Calu3 (cell line): ENCODE measurements around the gene ADRB2. TPM values are rescaled to one million over a fixed set of nuclear protein-coding genes. Genes with fewer than 3 reads are reported as not detected.

Experiments used
- BruUV-seq: library from RNA; stranded (reverse); fragments of 400-500 nt; replicated peaks from 2 replicates; lab custom pipeline; 2021; lab: Mats Ljungman, UMichigan
- CTCF ChIA-PET: fragments of 300-600 bp; sonication (Branson Sonifier 250); formaldehyde crosslinking; loops from one replicate; lab custom pipeline; 2022; ENCODE audit warnings: antibody characterized with exemption; lab: Charles Lee
- DNase-seq: peaks from one replicate; pipeline ENCODE4 v3.0.0; 2022
- H3K27ac Mint-ChIP-seq: one replicate; pipeline ENCODE4 v1.8.0; 2022; ENCODE audit warnings: mixed read lengths; ENCODE audit not compliant: unreplicated experiment
- H3K27me3 Mint-ChIP-seq: one replicate; pipeline ENCODE4 v1.8.0; 2022; ENCODE audit warnings: mixed read lengths; ENCODE audit not compliant: unreplicated experiment
- H3K36me3 Mint-ChIP-seq: one replicate; pipeline ENCODE4 v1.8.0; 2022; ENCODE audit warnings: mild to moderate bottlenecking, moderate library complexity, mixed read lengths; ENCODE audit not compliant: insufficient read depth, unreplicated experiment
- H3K4me1 Mint-ChIP-seq: one replicate; pipeline ENCODE4 v1.8.0; 2022; ENCODE audit warnings: mild to moderate bottlenecking, low read depth, mixed read lengths; ENCODE audit not compliant: unreplicated experiment
- H3K4me3 Mint-ChIP-seq: one replicate; pipeline ENCODE4 v1.8.0; 2022; ENCODE audit warnings: mild to moderate bottlenecking, low read depth, moderate library complexity, mixed read lengths; ENCODE audit not compliant: unreplicated experiment
- H3K9me3 Mint-ChIP-seq: one replicate; pipeline ENCODE4 v1.8.0; 2022; ENCODE audit warnings: low read depth, mixed read lengths; ENCODE audit not compliant: unreplicated experiment
- CTCF ChIP-seq: fragments of 200-600 bp; IDR thresholded peaks from one replicate; pipeline ENCODE4 v1.8.0; 2022; ENCODE audit warnings: antibody characterized with exemption; ENCODE audit not compliant: unreplicated experiment
- intact Hi-C: fragments of 100-400 bp; cut with micrococcal nuclease; formaldehyde crosslinking; loops from one replicate; pipeline ENCODE4 v1.10.0; 2022; ENCODE audit not compliant: unreplicated experiment
- total RNA-seq: library from RNA; stranded (reverse); gene quantifications from 2 replicates; pipeline ENCODE4 v1.2.3, GENCODE V29; 2022

The ADRB2 gene
- total RNA-seq, 1 experiment from 2014 or later = 16.9 TPM

DNA sequence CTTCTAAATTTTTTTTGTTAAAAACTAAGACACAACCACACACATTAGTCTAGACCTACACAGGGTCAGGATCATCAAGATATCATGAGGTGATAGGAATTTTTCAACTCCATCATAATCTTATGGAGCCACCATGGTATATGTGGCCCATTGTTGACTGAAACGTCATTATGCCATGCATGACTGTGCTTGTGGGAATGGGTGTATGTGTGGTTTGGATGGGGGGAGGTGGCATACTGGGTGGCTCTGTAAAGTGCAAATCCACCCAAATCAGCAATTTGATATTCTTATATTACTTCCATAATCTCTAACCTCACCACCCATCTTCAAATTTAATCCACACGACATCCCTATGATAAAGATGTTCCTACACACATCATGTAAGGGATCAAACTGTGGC, 21.0 kb downstream of the ADRB2 start:
- intact Hi-C loops = no loop called here
- Mint-ChIP-seq H3K4me3 (no peak overlapping the region), H3K9me3 (peaks cover 4% of the 10 kb centered on the region), H3K27me3 (no peaks in the 10 kb centered on the region), H3K4me1 (peaks cover 35% of the 10 kb centered on the region), H3K27ac (no peak overlapping the region), H3K36me3 (peaks cover 4% of the 10 kb centered on the region)
- TF ChIP-seq CTCF = no peak
- BruUV-seq = no TSS peak
- DNase-seq = no peak
- CTCF ChIA-PET = interaction anchor here (0.7 kb wide), 1 partner anchor 50 kb away, joined by 3 read pairs; no protein-coding TSS in a partner anchor

DNA sequence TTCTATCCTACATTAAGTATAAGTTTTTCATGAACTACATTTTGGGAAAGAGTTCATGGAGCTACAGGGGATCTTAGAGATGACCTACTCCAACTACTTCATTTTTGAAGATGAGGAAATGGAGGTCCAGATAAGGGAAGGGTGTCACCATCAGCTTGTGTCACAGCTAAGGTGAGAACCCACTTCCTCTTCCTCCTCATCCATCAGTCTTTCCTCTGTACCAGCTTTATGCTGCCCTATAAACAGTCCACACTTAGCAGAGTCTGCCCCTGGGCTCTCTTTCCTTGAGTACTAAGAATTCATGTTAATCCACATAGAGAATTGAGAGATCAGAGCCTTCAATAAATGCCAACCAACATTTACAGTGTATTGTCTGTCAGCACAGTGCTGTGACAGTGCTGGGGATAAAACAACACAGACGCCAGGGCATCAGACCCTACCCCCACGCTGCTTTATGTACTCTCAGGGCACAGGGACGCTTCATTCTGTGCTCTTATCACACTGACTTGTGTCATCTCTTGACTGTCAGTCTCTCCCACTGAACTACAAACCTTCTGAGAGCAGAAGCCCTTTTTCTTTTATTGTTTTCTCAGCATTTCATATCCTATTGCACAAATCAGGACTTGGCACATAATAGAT, 22.1 kb downstream of the ADRB2 start:
- intact Hi-C loops = no loop called here
- Mint-ChIP-seq H3K4me3 (no peak overlapping the region), H3K9me3 (peaks cover 4% of the 10 kb centered on the region), H3K36me3 (peaks cover 4% of the 10 kb centered on the region), H3K27me3 (no peaks in the 10 kb centered on the region), H3K27ac (no peak overlapping the region), H3K4me1 (peaks cover 34% of the 10 kb centered on the region)
- CTCF ChIA-PET = interaction anchor here (0.6 kb wide), 2 partner anchors 34 to 528 kb away, joined by 3 to 5 read pairs; no protein-coding TSS in a partner anchor
- BruUV-seq = no TSS peak
- no peak for TF ChIP-seq CTCF
- DNase-seq = no peak

GRCh38 chr5:148849461-148849860, 23.1 kb downstream of the ADRB2 start:
- no peak for DNase-seq
- no peak overlapping the region for H3K27ac Mint-ChIP-seq
- H3K4me3 Mint-ChIP-seq = no peak overlapping the region
- intact Hi-C loops = no loop called here
- TF ChIP-seq CTCF = no peak
- peaks cover 24% of the 10 kb centered on the region for H3K4me1 Mint-ChIP-seq
- no peaks in the 10 kb centered on the region for H3K27me3 Mint-ChIP-seq
- no TSS peak for BruUV-seq
- H3K9me3 Mint-ChIP-seq = peaks cover 4% of the 10 kb centered on the region
- CTCF ChIA-PET = interaction anchor here (0.6 kb wide), 1 partner anchor 33 kb away, joined by 3 read pairs; no protein-coding TSS in a partner anchor
- peaks cover 4% of the 10 kb centered on the region for H3K36me3 Mint-ChIP-seq

- Mint-ChIP-seq H3K4me3 (no peak overlapping the region), H3K27me3 (no peaks in the 10 kb centered on the region), H3K9me3 (peaks cover 4% of the 10 kb centered on the region), H3K36me3 (no peaks in the 10 kb centered on the region), H3K27ac (no peak overlapping the region), H3K4me1 (peaks cover 10% of the 10 kb centered on the region)
- intact Hi-C loops = no loop called here
- TF ChIP-seq CTCF = no peak
- DNase-seq = no peak
- BruUV-seq = no TSS peak
- CTCF ChIA-PET = no interaction called here
These were observed 24.4 kb downstream of the ADRB2 start for GRCh38 chr5:148850836-148851235.
